Choroid plexus epithelial cell (primary cell): Measurements from ENCODE around the gene UIMC1.

Experiments used
- DNase-seq: peaks from one replicate; pipeline ENCODE4 v3.0.0-alpha.2; 2010; ENCODE audit warnings: low read depth
- H3K4me3 ChIP-seq: 2 replicates; pipeline ENCODE4 v1.5.1; 2011; ENCODE audit warnings: low read depth, mild to moderate bottlenecking, control low read depth, low read length, moderate library complexity
- CTCF ChIP-seq: conservative IDR thresholded peaks from 2 replicates; pipeline ENCODE4 v1.5.1; 2011; ENCODE audit warnings: low read depth, mild to moderate bottlenecking, control low read depth, inconsistent platforms, low read length, moderate library complexity

Gene UIMC1

GRCh38 chr5:177024559-177024958, 18.0 kb upstream of the UIMC1 start:
- peak; percentile 15 for DNase-seq
- H3K4me3 ChIP-seq, result no peak overlapping the region

GRCh38 chr5:177023303-177023664, 16.7 kb upstream of the UIMC1 start:
- TF ChIP-seq CTCF, result peak; percentile 1
- H3K4me3 ChIP-seq, result peak overlapping the region; percentile 96
- DNase-seq, result peak; percentile 9

More at GRCh38 chr5:177024559-177024958, 18.0 kb upstream of the UIMC1 start:
- TF ChIP-seq CTCF, result no peak

GRCh38 chr5:177022386-177023302, 16.1 kb upstream of the UIMC1 start, which contains the start of gene ZNF346:
ZNF346 (plus strand) TSS chr5:177022696; CDS start chr5:177022739, 43 bp downstream.
- TF ChIP-seq CTCF, result peak; percentile 37

GRCh38 chr5:177020033-177020432, 13.5 kb upstream of the UIMC1 start:
- no peak for TF ChIP-seq CTCF
- H3K4me3 ChIP-seq, result no peak overlapping the region

More at GRCh38 chr5:177022386-177023302, 16.1 kb upstream of the UIMC1 start, which contains the start of gene ZNF346:
- H3K4me3 ChIP-seq, result peak within 1 kb of the TSS; percentile 96
- peak; percentile 94 for DNase-seq

GRCh38 chr5:177018341-177018740, 11.8 kb upstream of the UIMC1 start:
- no peak for DNase-seq
- TF ChIP-seq CTCF, result no peak
- no peak overlapping the region for H3K4me3 ChIP-seq

More at GRCh38 chr5:177020033-177020432, 13.5 kb upstream of the UIMC1 start:
- no peak for DNase-seq

- no peak for DNase-seq
- TF ChIP-seq CTCF, result no peak
- no peak overlapping the region for H3K4me3 ChIP-seq
Observed at GRCh38 chr5:177015156-177015555, 8.6 kb upstream of the UIMC1 start.
